NOMO-1 (cell line): ENCODE results near the gene SLC39A13.

Source experiments
- DNase-seq, 2 experiments: peaks; one replicate each; lab custom pipeline; 2025; ENCODE audit not compliant: unreplicated experiment in 2 of 2; lab: John Stamatoyannopoulos, UW

Gene SLC39A13

GRCh38 chr11:47383071-47383470 is 25.3 kb upstream of the SLC39A13 start:
- no peak for DNase-seq

- no peak for DNase-seq
Measured at GRCh38 chr11:47384498-47384897, 23.9 kb upstream of the SLC39A13 start.

GRCh38 chr11:47387944-47388696 is 20.3 kb upstream of the SLC39A13 start:
- DNase-seq = peak; percentile 75 to 76

GRCh38 chr11:47388697-47389576 is 19.5 kb upstream of the SLC39A13 start:
- DNase-seq = no peak

GRCh38 chr11:47389577-47390421 is 18.6 kb upstream of the SLC39A13 start:
- no peak for DNase-seq

GRCh38 chr11:47390422-47390760 is 18.0 kb upstream of the SLC39A13 start:
- DNase-seq = no peak

GRCh38 chr11:47391077-47391583 is 17.3 kb upstream of the SLC39A13 start:
- DNase-seq = peak; percentile 89 to 93

GRCh38 chr11:47391711-47392432 is 16.5 kb upstream of the SLC39A13 start:
- no peak for DNase-seq

GRCh38 chr11:47392546-47393162 is 15.7 kb upstream of the SLC39A13 start:
- DNase-seq = no peak

- DNase-seq = peak; percentile 65 to 74
Measured at GRCh38 chr11:47393163-47394049, 15.0 kb upstream of the SLC39A13 start.

GRCh38 chr11:47394050-47394321 is 14.4 kb upstream of the SLC39A13 start:
- no peak for DNase-seq

GRCh38 chr11:47394322-47395222 is 13.8 kb upstream of the SLC39A13 start:
- DNase-seq = peak; percentile 85 to 92

GRCh38 chr11:47395223-47396048 is 13.0 kb upstream of the SLC39A13 start:
- DNase-seq = peak; percentile 44 to 67

GRCh38 chr11:47396049-47396320 is 12.4 kb upstream of the SLC39A13 start:
- DNase-seq = no peak

- DNase-seq = no peak
Measured at GRCh38 chr11:47398011-47398410, 10.4 kb upstream of the SLC39A13 start.

GRCh38 chr11:47398551-47398950 is 9.8 kb upstream of the SLC39A13 start:
- DNase-seq = no peak
